ENCODE measurements around the gene RDH5. TPM values are rescaled to one million over a fixed set of nuclear protein-coding genes. Genes with fewer than 3 reads are reported as not detected.
"Not testable (repeated sequence)": the region's sequence is repeated elsewhere in the genome, so short reads cannot be mapped to it uniquely, and the experiment has no call there.

Gene RDH5
- total RNA-seq, 3 donors from 2014 or later: 3.9 to 7.4 (median 5.1) TPM

GRCh38 chr12:55755246-55755645, 35.1 kb downstream of the RDH5 start:
- DNase-seq: no peak
- peaks cover 5% of the 10 kb centered on the region for H3K4me1 Mint-ChIP-seq (ENCODE audit: low read depth)
- ATAC-seq: no peak
- peaks cover 25% of the 10 kb centered on the region for H3K36me3 Mint-ChIP-seq (ENCODE audit: insufficient read depth)
- H3K4me3 Mint-ChIP-seq: no peak overlapping the region
- no peaks in the 10 kb centered on the region for H3K9me3 Mint-ChIP-seq
- H3K27me3 Mint-ChIP-seq (ENCODE audit: low read depth): no peaks in the 10 kb centered on the region

GRCh38 chr12:55757701-55758100, 37.5 kb downstream of the RDH5 start:
- Mint-ChIP-seq H3K36me3 (ENCODE audit: insufficient read depth) (peaks cover 24% of the 10 kb centered on the region), H3K27me3 (ENCODE audit: low read depth) (no peaks in the 10 kb centered on the region), H3K4me3 (no peak overlapping the region), H3K9me3 (no peaks in the 10 kb centered on the region), H3K4me1 (ENCODE audit: low read depth) (peaks cover 12% of the 10 kb centered on the region)
- ATAC-seq (no peak), DNase-seq (no peak)

- not testable (repeated sequence) for H3K4me3 Mint-ChIP-seq; DNase-seq; H3K9me3 Mint-ChIP-seq; H3K27me3 Mint-ChIP-seq (ENCODE audit: low read depth); ATAC-seq
- peaks cover 22% of the 10 kb centered on the region for H3K36me3 Mint-ChIP-seq (ENCODE audit: insufficient read depth)
- peaks cover 12% of the 10 kb centered on the region for H3K4me1 Mint-ChIP-seq (ENCODE audit: low read depth)
Measured at GRCh38 chr12:55758575-55758974, 38.4 kb downstream of the RDH5 start.

GRCh38 chr12:55760663-55761062, 40.5 kb downstream of the RDH5 start:
- peak; percentile 92 to 93 for ATAC-seq
- H3K4me3 Mint-ChIP-seq: no peak overlapping the region
- peaks cover 7% of the 10 kb centered on the region for H3K4me1 Mint-ChIP-seq (ENCODE audit: low read depth)
- H3K36me3 Mint-ChIP-seq (ENCODE audit: insufficient read depth): peaks cover 22% of the 10 kb centered on the region
- DNase-seq: no peak
- no peaks in the 10 kb centered on the region for H3K9me3 Mint-ChIP-seq
- H3K27me3 Mint-ChIP-seq (ENCODE audit: low read depth): no peaks in the 10 kb centered on the region

GRCh38 chr12:55762646-55763045, 42.5 kb downstream of the RDH5 start:
- Mint-ChIP-seq H3K36me3 (ENCODE audit: insufficient read depth) (peaks cover 24% of the 10 kb centered on the region), H3K4me3 (no peak overlapping the region), H3K4me1 (ENCODE audit: low read depth) (peaks cover 7% of the 10 kb centered on the region), H3K27me3 (ENCODE audit: low read depth) (no peaks in the 10 kb centered on the region), H3K9me3 (no peaks in the 10 kb centered on the region)
- DNase-seq: no peak
- ATAC-seq: no peak

GRCh38 chr12:55765736-55766290, 45.6 kb downstream of the RDH5 start:
- H3K36me3 Mint-ChIP-seq (ENCODE audit: insufficient read depth): peaks cover 22% of the 10 kb centered on the region
- ATAC-seq (no peak), DNase-seq (no peak)
- H3K9me3 Mint-ChIP-seq: no peaks in the 10 kb centered on the region
- H3K4me1 Mint-ChIP-seq (ENCODE audit: low read depth): peaks cover 3% of the 10 kb centered on the region
- no peaks in the 10 kb centered on the region for H3K27me3 Mint-ChIP-seq (ENCODE audit: low read depth)
- H3K4me3 Mint-ChIP-seq: no peak overlapping the region

GRCh38 chr12:55767156-55767555, 47.0 kb downstream of the RDH5 start:
- H3K4me3 Mint-ChIP-seq: no peak overlapping the region
- DNase-seq (no peak), ATAC-seq (no peak)
- H3K27me3 Mint-ChIP-seq (ENCODE audit: low read depth): no peaks in the 10 kb centered on the region
- peaks cover 1% of the 10 kb centered on the region for H3K4me1 Mint-ChIP-seq (ENCODE audit: low read depth)
- peaks cover 19% of the 10 kb centered on the region for H3K36me3 Mint-ChIP-seq (ENCODE audit: insufficient read depth)
- no peaks in the 10 kb centered on the region for H3K9me3 Mint-ChIP-seq

GRCh38 chr12:55771736-55772135, 51.5 kb downstream of the RDH5 start:
- no peaks in the 10 kb centered on the region for H3K27me3 Mint-ChIP-seq (ENCODE audit: low read depth)
- H3K36me3 Mint-ChIP-seq (ENCODE audit: insufficient read depth): peaks cover 14% of the 10 kb centered on the region
- no peaks in the 10 kb centered on the region for H3K9me3 Mint-ChIP-seq
- H3K4me1 Mint-ChIP-seq (ENCODE audit: low read depth): peaks cover 6% of the 10 kb centered on the region
- H3K4me3 Mint-ChIP-seq: no peak overlapping the region
- no peak for DNase-seq
- no peak for ATAC-seq

Other genes starting within 250 kb of the RDH5 start
- not detected for gene OR6C68, start 228.0 kb upstream of the RDH5 start, total RNA-seq
- gene OR6C4, start 170.8 kb upstream of the RDH5 start, total RNA-seq: not detected
- under 1 TPM in 1 of 3 donors, not detected in 2; 0.15 TPM for gene OR2AP1, start 147.9 kb upstream of the RDH5 start, total RNA-seq
- not detected for gene OR10P1, start 83.5 kb upstream of the RDH5 start, total RNA-seq
- 1 to 10 TPM in 2 of 3 donors, under 1 TPM in 1; 0.91 to 1.4 (median 1.3) TPM for gene ITGA7, start 12.5 kb upstream of the RDH5 start, total RNA-seq
- 10 to 100 TPM; 60.7 to 65.7 (median 61.7) TPM for gene BLOC1S1, start 4.3 kb upstream of the RDH5 start, total RNA-seq
- 100 to 1,000 TPM; 158 to 177 (median 177) TPM for gene CD63, start 8.6 kb downstream of the RDH5 start, total RNA-seq
- gene GDF11, start 22.7 kb downstream of the RDH5 start, total RNA-seq: 10 to 100 TPM; 12.3 to 15.5 (median 14.5) TPM
- gene SARNP, start 97.3 kb downstream of the RDH5 start, total RNA-seq: 10 to 100 TPM; 65.8 to 78.5 (median 69.6) TPM
- 10 to 100 TPM; 45.9 to 57.0 (median 49.9) TPM for gene ORMDL2, start 97.6 kb downstream of the RDH5 start, total RNA-seq
- gene DNAJC14, start 109.2 kb downstream of the RDH5 start, total RNA-seq: 10 to 100 TPM; 32.4 to 38.2 (median 33.5) TPM
- gene MMP19, start 122.5 kb downstream of the RDH5 start, total RNA-seq: not detected
- 10 to 100 TPM; 24.9 to 30.0 (median 28.4) TPM for gene PYM1, start 207.5 kb downstream of the RDH5 start, total RNA-seq
- gene DGKA, start 210.8 kb downstream of the RDH5 start, total RNA-seq: 100 to 1,000 TPM; 132 to 164 (median 153) TPM
- gene PMEL, start 245.6 kb downstream of the RDH5 start, total RNA-seq: under 1 TPM in 2 of 3 donors, not detected in 1; 0.13 to 0.41 TPM
- 10 to 100 TPM; 65.4 to 80.1 (median 74.1) TPM for gene CDK2, start 246.4 kb downstream of the RDH5 start, total RNA-seq